ENCODE data around the gene SBNO2. TPM values are rescaled to one million over a fixed set of nuclear protein-coding genes. Genes with fewer than 3 reads are reported as not detected.
A peak's percentile ranks its signal among the peaks of the same experiment; 100 is the strongest.
"Not testable (repeated sequence)": the region's sequence is repeated elsewhere in the genome, so short reads cannot be mapped to it uniquely, and the experiment has no call there.

SBNO2 gene
- total and polyA plus RNA-seq, 9 of the 15 experiments (the other 6 are each of a cell fraction or from before 2014, with no cell fraction given), result 0.01 to 46.2 (median 6.7) TPM

DNA sequence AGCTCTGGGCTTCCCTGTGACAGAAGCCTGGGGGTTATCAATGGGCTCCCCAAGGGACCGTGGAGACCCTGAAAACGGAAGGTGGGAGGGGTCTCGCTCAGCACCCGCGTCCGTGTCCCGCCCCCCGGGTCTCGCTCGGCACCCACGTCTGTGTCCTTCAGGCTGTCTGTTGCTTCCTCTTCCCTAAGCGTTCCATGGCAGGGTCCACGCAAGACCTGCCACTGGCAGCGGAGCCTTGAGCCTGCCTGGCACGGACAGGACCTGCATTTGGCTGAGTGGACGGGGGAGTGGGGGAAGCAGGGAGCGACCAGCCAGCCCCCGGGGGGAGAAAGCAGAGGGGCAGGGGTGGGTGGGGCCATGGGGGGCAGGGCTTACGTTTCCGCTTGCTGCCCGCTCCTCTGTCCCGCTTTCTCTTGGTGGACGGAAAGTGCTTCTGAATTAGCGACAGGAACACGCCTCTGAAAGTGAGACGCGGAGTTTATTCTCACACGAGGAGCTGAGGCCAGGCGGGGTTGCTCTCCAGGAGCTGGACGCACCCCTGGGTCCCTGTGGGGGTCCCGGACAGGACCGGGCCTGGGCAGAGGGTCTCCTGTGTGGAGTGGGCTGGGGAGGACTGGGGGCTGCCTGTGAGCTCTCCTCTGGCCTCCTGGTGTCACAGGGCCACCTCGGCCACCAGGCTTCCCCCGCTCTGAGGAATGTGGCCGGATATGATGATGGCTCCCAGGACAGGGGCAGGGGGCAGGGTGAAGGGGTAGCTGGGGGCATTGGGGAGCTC is 58.2 kb downstream of the SBNO2 start:
- Histone ChIP-seq H3K9me3 (replicated peaks; ENCODE audit: control insufficient read depth, insufficient read depth, low read depth, low read length) (no peaks in the 10 kb centered on the region), H4K20me1 (replicated peaks; ENCODE audit: control insufficient read depth, insufficient read depth, low read length) (no peaks in the 10 kb centered on the region), H3K4me1 (replicated peaks in 1 of 2; ENCODE audit: control insufficient read depth in 2 of 2, insufficient read depth in 2 of 2, low read length in 2 of 2) (peaks cover 9 to 66% of the 10 kb centered on the region in 2 experiments), H3K27me3 (ENCODE audit: control insufficient read depth in 2 of 2, insufficient read depth in 2 of 2, low read length in 2 of 2) (no peaks in the 10 kb centered on the region), H3K9ac (ENCODE audit: insufficient read depth in 1 of 2, low read depth in 2 of 2, low read length in 2 of 2) (peak overlapping the region in 1 of 2 experiments; percentile 26; a peak in 2 of 4 replicates), H3K79me2 (ENCODE audit: control insufficient read depth, insufficient read depth, low read length) (peaks cover 3% of the 10 kb centered on the region; the same call in 1 of the 3 replicates), H3K4me2 (ENCODE audit: insufficient read depth, low read length) (no peak overlapping the region), H3K4me3 (no peak overlapping the region), H3K27ac (ENCODE audit: extremely low read depth, low read depth, low read length) (no peak overlapping the region), H2AFZ (ENCODE audit: low read depth, low read length) (no peak overlapping the region), H3K36me3 (ENCODE audit: control insufficient read depth, insufficient read depth, low read length) (peaks cover 76% of the 10 kb centered on the region; the same call in 2 of the 3 replicates), H3K9me1 (ENCODE audit: control insufficient read depth, insufficient read depth, low read length) (no peaks in the 10 kb centered on the region)
- DNase-seq (ENCODE audit: extremely low read depth in 1 of 4, low spot score in 3 of 4), result no peak
- no peak for ATAC-seq
- intact Hi-C loops (cut with micrococcal nuclease) (no loop called here), in situ Hi-C loops (cut with MboI) (no loop called here)
- WGBS (ENCODE audit: insufficient coverage, low coverage, missing lambda C conversion rate), result 90% methylated on average over 20 of the region's 35 CpGs
- ChIA-PET POLR2A (interaction anchor here (0.5 kb wide), 1 partner anchor 563 kb away, joined by 3 read pairs; no protein-coding TSS in a partner anchor), CTCF (ENCODE audit: low intra/inter-chr PET ratio) (no interaction called here)
- no peak for FAIRE-seq
- no TSS peak for BruUV-seq (replicated peaks)
- TF ChIP-seq POLR2G (IDR thresholded peaks at IDR 0.05; ENCODE audit: low read depth, low read length) (peak; percentile 25; the same call in 1 of the 2 replicates), SRF (CRISPR knock-in tag; IDR thresholded peaks at IDR 0.05) (no peak)

GRCh38 chr19:1114728-1115127 is 59.3 kb downstream of the SBNO2 start:
- BruUV-seq (replicated peaks), result not testable (repeated sequence)
- POLR2A ChIA-PET, result interaction anchor here (0.6 kb wide), 1 partner anchor 79 kb away, joined by 3 read pairs; no protein-coding TSS in a partner anchor
- intact Hi-C loops (cut with micrococcal nuclease), result loop anchor here (5.0 kb wide), 1 partner anchor 78 kb away; no protein-coding TSS in a partner anchor

More at GRCh38 chr19:1114728-1115127, 59.3 kb downstream of the SBNO2 start:
- FAIRE-seq; H4K20me1 ChIP-seq (replicated peaks; ENCODE audit: control insufficient read depth, insufficient read depth, low read length); H3K27ac ChIP-seq (ENCODE audit: extremely low read depth, low read depth, low read length); in situ Hi-C loops (cut with MboI); H3K4me3 ChIP-seq; H2AFZ ChIP-seq (ENCODE audit: low read depth, low read length); H3K79me2 ChIP-seq (ENCODE audit: control insufficient read depth, insufficient read depth, low read length); H3K4me2 ChIP-seq (ENCODE audit: insufficient read depth, low read length); ATAC-seq; H3K9ac ChIP-seq (ENCODE audit: insufficient read depth in 1 of 2, low read depth in 2 of 2, low read length in 2 of 2); DNase-seq (ENCODE audit: extremely low read depth in 1 of 4, low spot score in 3 of 4); H3K9me3 ChIP-seq (replicated peaks; ENCODE audit: control insufficient read depth, insufficient read depth, low read depth, low read length); H3K27me3 ChIP-seq (ENCODE audit: control insufficient read depth in 2 of 2, insufficient read depth in 2 of 2, low read length in 2 of 2); H3K9me1 ChIP-seq (ENCODE audit: control insufficient read depth, insufficient read depth, low read length): not testable (repeated sequence)
- 87% methylated on average over 8 of the region's 9 CpGs for WGBS (ENCODE audit: insufficient coverage, low coverage, missing lambda C conversion rate)
- H3K4me1 ChIP-seq (replicated peaks in 1 of 2; ENCODE audit: control insufficient read depth in 2 of 2, insufficient read depth in 2 of 2, low read length in 2 of 2), result peaks cover 9 to 74% of the 10 kb centered on the region in 2 experiments
- CTCF ChIA-PET (ENCODE audit: low intra/inter-chr PET ratio), result interaction anchor here (2.9 to 3.8 kb wide), 2 partner anchors 80 to 126 kb away, joined by 21 read pairs; partner anchors contain the start of gene ATP5F1D
- H3K36me3 ChIP-seq (ENCODE audit: control insufficient read depth, insufficient read depth, low read length), result peaks cover 76% of the 10 kb centered on the region; the same call in 2 of the 3 replicates
